GM13976 (cell line): ENCODE data around the gene MFRP.

ENCODE experiments used
- DNase-seq: peaks from one replicate; pipeline ENCODE4 v3.0.0; 2012; ENCODE audit warnings: low spot score
- in situ Hi-C: fragments of 300-500 bp; cut with MboI; formaldehyde crosslinking; loops from one replicate; pipeline ENCODE4 v1.12.0; 2022; ENCODE audit warnings: low sequenced_read_pairs, mixed read lengths, inconsistent platforms; ENCODE audit not compliant: unreplicated experiment
- TF ChIP-seq, protein P1 (sequence below): IDR thresholded peaks from 2 replicates; pipeline ENCODE4 v1.5.1; 2012; ENCODE audit warnings: borderline replicate concordance, mild to moderate bottlenecking; ENCODE audit not compliant: insufficient read depth; ENCODE audit errors: extremely low read depth, missing control alignments, control extremely low read depth

Gene MFRP

DNA sequence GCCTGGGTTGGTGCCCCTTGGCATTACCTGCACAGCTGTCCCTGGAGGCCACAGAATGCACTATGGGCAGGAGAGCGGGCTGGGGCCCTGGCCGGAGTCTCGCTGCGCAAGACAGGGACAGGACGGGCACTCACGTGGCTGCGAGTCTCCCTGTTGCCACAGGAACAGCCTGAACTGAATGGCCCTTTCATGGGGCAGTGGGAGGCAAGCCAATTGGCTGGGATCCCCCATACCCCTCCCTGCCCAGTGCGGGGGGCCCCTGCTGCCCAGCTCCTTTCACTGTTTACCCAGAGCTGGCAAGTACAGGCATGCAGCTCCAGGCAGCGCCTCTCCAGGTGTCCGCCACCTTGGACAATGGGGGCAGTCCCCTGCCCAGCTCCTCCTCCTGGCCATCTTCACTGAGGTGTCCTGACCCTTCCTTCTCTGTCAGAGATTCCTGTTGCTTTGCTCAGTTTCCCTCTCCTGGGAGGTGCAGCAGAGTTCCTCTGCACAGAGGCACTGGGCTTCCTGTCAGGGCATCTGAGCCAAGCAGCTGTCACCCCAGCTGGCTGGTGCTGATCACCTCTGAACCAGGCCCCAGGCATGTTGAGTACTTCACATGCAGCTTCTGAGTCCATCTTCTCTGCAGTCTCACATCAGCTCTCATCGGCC, 29.8 kb upstream of the MFRP start:
- in situ Hi-C loops, result no loop called here
- no peak for DNase-seq
- TF ChIP-seq, protein P1, sequence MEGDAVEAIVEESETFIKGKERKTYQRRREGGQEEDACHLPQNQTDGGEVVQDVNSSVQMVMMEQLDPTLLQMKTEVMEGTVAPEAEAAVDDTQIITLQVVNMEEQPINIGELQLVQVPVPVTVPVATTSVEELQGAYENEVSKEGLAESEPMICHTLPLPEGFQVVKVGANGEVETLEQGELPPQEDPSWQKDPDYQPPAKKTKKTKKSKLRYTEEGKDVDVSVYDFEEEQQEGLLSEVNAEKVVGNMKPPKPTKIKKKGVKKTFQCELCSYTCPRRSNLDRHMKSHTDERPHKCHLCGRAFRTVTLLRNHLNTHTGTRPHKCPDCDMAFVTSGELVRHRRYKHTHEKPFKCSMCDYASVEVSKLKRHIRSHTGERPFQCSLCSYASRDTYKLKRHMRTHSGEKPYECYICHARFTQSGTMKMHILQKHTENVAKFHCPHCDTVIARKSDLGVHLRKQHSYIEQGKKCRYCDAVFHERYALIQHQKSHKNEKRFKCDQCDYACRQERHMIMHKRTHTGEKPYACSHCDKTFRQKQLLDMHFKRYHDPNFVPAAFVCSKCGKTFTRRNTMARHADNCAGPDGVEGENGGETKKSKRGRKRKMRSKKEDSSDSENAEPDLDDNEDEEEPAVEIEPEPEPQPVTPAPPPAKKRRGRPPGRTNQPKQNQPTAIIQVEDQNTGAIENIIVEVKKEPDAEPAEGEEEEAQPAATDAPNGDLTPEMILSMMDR, result no peak

DNA sequence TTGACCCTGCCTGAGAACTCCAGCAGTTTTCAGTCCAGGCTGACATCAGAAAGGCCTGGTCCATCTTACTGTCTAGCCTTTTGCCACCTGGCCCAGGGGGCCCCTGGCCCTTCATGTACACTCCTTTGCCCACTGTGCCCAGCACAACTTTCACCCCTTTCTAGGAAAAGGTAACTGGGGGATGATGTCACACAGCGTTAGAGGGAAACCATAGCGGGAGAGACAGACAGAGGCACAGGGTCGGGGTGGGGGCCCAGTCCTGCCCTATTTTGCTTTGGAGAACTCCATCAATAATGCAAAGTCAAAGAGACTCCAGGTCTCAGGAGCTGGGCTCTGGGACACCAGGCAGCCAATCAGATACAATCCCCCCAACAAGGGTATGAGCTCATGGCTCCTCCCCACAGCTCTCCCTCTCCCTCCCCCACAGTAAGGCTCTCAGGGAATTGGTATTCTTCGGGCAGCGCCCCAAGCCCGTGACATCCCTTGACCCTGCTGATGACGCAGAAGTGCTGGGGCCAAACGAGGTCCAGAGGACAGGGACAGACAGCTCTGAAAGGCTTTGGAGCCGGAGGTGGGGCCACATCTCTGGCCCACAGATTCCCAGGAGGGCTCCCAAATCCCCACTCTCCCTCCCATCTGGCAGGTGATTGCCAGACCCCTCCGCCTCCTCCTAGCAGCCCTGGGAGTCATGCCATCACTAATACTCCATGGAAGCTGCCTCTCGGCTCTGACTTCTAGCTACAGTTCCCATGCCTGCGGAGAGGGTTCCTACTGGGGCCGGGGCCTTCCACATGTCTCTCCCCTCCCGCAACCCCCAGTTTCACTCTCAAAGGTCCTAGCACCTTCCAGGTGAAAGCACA, 29.1 kb upstream of the MFRP start:
- TF ChIP-seq, protein P1, result no peak
- in situ Hi-C loops, result no loop called here
- DNase-seq, result no peak

DNA sequence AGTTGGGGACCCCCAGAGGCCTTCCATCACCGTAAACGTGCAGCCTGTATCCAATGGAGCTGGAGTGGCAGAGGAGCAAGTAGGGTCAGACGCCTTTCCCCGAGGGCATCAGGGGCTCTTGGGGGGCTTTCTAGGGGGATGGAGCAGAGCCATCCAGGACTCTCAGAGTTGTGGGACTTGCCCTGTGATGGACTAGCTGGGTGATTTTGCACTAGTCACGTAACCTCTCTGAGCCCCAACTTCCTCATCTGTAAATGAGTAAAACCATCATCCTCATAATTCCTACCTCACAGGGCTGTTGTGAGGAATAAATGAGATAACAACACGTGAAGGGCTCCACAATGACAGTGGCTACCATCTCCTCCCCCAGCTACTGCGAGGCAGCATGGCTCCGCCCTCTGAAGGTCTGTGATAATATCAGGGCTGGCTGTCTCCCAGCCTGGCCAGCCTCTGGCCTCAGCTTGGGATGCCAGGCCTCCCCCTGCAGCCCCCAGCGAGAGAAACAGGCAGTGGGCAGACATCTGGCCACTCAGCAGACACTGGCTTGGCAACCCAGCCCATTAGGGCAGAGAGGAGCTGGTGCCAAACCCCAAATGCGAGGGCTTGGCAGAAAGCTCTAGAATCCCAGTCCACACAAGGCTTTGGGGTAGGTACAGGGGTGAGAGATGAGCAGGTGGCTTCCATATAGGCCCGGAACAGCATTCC, 28.3 kb upstream of the MFRP start:
- in situ Hi-C loops, result no loop called here
- TF ChIP-seq, protein P1, result no peak
- DNase-seq, result no peak

DNA sequence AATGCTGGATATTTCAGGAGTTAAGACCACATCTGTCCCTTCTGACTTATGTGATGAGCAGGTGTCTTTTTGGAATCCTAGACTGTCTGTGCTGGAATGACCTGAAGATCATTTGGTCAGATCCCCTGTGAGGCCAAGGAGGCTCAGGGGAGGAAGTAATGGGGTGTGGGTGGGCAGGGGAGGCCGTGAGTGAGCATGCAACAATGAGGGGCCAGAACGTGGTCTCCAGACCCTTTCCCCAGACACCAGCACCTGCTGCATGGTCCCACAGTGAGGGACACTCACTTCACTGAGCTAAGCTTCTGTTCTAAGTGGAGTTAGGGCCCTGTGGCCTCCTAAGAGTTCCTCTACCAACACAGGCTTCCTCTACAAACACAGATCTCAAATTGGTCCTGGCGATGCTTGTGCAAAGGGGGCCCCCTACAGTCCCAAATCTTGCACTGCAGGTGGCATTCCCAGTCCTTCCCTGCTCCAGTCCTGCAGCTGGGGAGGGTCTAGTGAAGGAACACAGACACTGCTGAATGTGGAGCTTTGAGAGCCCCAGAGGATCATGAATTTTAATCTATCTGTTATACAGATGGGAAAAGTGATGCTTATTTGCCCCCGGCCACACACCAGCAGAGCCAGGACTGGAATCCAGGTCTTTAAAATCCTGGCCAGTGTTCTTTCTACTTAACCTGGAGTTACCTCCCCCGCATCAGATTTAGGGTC, 27.6 kb upstream of the MFRP start:
- in situ Hi-C loops, result no loop called here
- TF ChIP-seq, protein P1, result peak; percentile 68
- peak; percentile 72 for DNase-seq

DNA sequence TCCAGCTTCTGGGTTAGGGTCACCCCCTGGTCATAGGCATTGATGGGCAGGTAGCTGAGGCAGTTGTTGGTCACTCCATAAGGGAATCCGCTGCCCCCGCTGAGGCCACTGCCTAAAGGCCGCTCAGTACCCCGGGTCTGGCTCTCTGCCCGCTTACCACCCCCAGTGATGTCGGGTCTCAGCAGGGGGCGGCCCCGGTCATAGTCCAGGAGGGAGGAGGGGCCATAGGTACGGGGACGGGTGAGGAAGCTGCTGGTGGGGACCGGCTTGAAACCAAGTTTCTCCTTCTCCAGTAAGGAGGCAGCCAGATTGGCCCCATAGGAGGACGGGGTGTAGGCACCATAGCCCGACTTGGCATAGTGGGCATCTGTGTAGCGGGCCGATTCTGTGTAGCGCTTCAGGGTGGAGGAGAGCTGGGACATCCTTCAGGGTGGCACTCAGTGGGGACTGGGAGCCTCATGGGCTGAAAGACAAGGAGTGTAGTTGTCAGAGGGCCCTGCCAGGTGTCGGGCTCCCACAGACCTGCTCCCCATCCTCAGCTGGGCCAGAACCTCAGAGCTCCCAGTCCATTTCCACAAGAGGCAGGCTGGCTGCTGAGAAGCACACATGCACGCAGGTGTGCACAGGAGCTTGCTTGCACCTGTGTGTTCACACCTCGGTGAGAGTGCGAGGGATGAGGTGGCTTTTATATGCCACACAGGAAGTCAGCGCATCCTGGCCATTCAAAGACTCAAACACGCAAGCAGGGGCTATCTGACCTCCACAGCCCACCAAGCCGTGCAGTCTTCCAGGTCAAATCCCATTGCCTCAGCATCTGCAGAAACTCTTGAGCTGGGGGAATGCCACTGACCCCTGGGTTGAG, 26.8 kb upstream of the MFRP start:
- no peak for DNase-seq
- TF ChIP-seq, protein P1, result no peak
- in situ Hi-C loops, result no loop called here
